Stimulated activated CD8-positive, alpha-beta memory T cell treated with anti-CD3 and anti-CD28 coated beads, Interleukin-7, amount 100 ng/mL, for 1 hour (primary cell): ENCODE measurements around the gene POU5F2.

ENCODE experiments used
- DNase-seq, 2 donors: peaks; one replicate each; pipeline ENCODE4 v3.0.0-alpha.2; 2020; ENCODE audit warnings: low read depth in 2 of 2

The POU5F2 gene, protein sequence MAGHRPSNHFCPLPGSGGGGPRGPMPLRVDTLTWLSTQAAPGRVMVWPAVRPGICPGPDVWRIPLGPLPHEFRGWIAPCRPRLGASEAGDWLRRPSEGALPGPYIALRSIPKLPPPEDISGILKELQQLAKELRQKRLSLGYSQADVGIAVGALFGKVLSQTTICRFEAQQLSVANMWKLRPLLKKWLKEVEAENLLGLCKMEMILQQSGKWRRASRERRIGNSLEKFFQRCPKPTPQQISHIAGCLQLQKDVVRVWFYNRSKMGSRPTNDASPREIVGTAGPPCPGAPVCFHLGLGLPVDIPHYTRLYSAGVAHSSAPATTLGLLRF

GRCh38 chr5:93741136-93741811, at the start of gene POU5F2:
Gene POU5F2, minus strand, starts transcription at chr5:93741600. Its CDS starts 37 bp downstream, at chr5:93741563.
- no peak for DNase-seq

- no peak for DNase-seq
Measured at GRCh38 chr5:93790401-93790800, 49.0 kb upstream of the POU5F2 start.

DNA sequence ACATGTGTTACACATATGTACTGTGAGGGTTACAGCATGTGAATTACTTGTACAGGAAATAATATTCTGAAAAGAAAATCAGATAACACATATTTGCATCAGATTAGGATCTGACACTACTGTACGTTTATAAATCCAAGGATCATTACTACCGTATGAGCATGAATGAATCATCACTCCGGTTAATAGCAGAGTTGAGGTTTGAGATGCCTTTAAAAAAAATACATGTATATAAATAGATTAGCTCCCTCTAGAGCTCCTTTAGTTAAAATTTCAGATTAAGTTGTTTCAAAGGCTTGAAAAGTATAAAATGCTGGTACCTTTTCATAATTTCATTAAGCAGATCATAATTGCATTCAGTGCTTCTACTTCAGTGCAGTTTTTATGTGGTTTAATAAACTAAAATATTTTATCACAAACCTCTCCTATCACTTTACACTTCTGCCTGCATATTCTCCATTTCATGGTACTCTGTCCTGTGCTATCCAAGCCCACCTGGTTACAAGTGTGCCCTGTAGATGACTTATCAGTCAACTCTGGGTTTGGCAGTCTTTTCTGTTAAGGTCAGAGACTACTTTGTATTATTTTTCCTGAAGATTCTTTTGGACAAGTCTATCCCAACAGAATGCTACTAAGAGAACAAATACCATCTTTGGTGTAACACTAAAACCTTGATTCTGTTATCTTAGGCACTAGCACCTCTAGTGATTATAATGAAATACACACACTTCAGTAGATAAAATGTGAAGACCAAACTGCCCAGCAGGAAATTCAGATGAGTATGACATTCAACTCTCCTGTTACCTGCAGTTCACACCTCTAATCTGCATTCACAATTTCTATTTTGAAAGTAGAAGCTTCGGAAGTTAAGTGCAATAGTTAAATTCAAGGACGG, 48.0 kb upstream of the POU5F2 start:
- no peak for DNase-seq

GRCh38 chr5:93787598-93787997, 46.2 kb upstream of the POU5F2 start:
- no peak for DNase-seq

GRCh38 chr5:93785475-93785874, 44.1 kb upstream of the POU5F2 start:
- DNase-seq: no peak

DNA sequence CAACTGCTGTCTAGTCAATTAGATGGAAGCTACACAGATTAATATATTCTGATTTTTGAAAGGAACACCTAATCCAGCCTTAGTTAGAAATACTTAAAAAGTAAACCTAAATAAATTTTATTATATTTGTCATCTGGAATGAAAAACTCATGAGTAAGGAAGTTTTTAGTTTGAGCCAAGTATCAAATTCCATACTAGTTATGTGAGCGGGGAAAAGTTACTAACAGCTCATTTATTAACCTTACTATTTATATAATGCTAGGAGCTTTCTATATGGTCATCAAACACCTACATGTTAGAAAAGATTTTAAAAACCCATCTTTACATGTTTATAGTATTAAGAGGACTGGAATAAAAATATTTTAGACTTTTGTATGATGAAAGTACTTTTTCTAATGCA, 41.6 kb upstream of the POU5F2 start:
- DNase-seq: no peak

GRCh38 chr5:93777620-93778019, 36.2 kb upstream of the POU5F2 start:
- DNase-seq: no peak

DNA sequence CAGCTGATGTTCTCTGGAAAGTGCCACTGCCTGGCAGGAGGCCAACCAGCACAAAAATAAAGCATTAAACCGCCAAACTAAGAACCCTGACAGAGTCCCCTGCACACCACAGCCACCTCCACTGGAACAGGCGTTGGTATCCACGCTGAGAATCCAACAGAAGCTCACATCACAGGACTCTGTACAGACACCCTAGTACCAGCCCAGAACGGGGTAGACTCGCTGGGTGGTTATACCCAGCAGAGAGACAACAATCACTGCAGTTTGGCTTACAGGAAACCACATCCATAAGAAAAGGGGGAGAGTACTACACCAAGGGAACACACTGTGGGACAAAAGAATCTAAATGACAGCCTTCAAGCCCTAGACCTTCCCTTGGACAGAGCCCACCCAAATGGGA, 15.0 kb upstream of the POU5F2 start:
- no peak for DNase-seq

DNA sequence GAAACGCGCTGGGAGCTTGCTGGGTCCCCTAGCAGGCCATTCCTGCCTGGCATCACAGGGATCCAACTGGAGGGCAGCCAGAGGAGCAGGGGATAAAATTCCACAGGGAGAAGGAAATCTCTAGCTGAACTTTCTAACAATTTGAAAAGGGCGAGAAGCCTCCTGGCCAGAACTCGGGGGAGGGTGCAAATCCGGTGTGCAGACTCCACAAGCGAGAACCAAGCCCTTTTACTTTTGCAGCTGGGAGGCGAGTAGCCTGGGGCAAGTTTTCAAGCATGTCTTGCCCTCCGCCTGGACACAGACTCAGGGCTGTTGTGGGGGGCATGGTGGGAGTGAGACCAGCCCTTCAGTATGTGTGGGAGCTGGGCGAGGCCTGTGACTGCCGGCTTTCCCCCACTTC, 14.3 kb upstream of the POU5F2 start:
- DNase-seq: no peak

GRCh38 chr5:93748875-93749397, 7.5 kb upstream of the POU5F2 start:
- no peak for DNase-seq

DNA sequence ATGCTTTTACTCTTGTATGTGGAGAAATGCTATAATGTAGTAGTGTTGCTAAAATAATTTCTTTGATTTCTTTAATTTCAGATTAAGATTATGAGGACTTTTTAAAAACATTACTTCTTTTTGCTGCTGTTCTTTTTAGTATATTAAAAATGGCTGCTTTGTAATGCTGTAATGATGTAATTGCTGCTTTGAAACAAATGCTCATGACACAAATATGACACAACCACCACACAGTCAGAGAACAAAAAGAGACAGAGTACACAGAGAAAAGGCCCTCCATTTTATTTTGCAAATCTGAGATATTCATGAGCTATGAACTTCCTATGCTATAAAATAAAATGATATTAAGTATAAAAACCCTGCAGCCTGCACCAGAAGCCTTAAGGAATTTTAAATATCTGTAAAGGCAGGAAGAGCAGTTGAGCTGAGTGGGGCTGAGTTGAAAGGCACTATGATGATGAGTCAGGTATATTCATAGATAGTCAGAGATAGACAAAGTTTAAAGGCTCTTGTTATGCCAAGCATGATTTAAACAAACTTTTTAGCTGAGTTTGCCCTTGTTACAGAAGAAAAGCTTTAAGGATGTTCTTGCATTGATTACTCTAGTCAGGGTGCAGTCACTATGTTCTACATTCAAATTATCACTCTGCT, 5.1 kb upstream of the POU5F2 start:
- no peak for DNase-seq

GRCh38 chr5:93736284-93736683, 5.1 kb downstream of the POU5F2 start:
- no peak for DNase-seq

GRCh38 chr5:93735378-93735777, 6.0 kb downstream of the POU5F2 start:
- DNase-seq: no peak

GRCh38 chr5:93731987-93732386, 9.4 kb downstream of the POU5F2 start:
- DNase-seq: no peak

DNA sequence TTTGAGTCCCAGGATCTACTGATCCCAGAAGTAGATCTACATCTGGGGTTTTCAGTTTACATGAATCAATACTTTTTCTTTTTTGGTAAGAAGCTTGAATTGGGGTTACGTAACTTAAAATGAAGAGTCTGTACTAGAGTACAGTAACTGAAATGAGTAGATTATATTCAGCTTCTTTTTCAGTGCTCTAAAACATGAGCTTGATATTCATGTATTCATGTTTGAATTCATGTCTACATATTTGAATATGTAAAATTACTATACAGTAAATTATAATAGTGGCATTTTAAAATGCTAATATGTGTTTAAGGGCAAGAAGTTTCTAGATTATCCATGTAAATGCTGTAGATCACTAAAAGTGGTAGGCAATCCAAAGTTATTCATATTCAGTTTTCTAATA, 14.8 kb downstream of the POU5F2 start:
- no peak for DNase-seq

GRCh38 chr5:93724791-93725190, 16.6 kb downstream of the POU5F2 start:
- no peak for DNase-seq

- DNase-seq: no peak
Measured at GRCh38 chr5:93723681-93724080, 17.7 kb downstream of the POU5F2 start.

GRCh38 chr5:93723005-93723404, 18.4 kb downstream of the POU5F2 start:
- DNase-seq: no peak

- no peak for DNase-seq
Measured at GRCh38 chr5:93722588-93722987, 18.8 kb downstream of the POU5F2 start.

- no peak for DNase-seq
Measured at GRCh38 chr5:93721511-93721910, 19.9 kb downstream of the POU5F2 start.

GRCh38 chr5:93721071-93721470, 20.3 kb downstream of the POU5F2 start:
- DNase-seq: no peak

- DNase-seq: no peak
Measured at GRCh38 chr5:93717162-93717561, 24.2 kb downstream of the POU5F2 start.
